ENCODE results near the gene ERAP2. TPM values are rescaled to one million over a fixed set of nuclear protein-coding genes. Genes with fewer than 3 reads are reported as not detected.

The ERAP2 gene
- total RNA-seq, 4 donors from 2014 or later = 50.3 to 82.8 (median 70.8) TPM

DNA sequence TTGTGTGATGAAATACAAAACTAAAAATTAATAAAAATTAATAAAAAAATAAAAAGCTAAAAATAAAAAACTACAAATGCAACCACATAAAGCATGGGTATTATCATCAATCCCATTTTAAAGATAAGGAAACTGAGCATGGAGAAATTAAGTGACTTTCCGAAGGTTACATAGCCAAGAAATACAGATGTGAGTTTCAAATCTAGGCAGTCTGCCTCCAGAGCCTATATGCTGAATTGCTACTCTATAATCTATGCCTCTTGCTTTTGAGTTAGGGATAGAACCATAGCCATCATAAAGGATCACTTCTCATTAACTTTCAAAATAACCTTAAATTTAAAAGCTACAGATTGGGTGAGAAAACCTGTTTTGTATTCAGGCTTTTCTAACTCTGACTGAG, 18.8 kb upstream of the ERAP2 start:
- Histone ChIP-seq H3K4me3 (no peak overlapping the region), H3K27ac (no peak overlapping the region), H3K36me3 (no peaks in the 10 kb centered on the region), H3K4me1 (peaks cover 0 to 20% (median 2%) of the 10 kb centered on the region in 4 donors), H3K9me3 (no peaks in the 10 kb centered on the region), H3K27me3 (no peaks in the 10 kb centered on the region)
- TF ChIP-seq CTCF (IDR thresholded peaks at IDR 0.05) = no peak
- TF ChIP-seq POLR2A (IDR thresholded peaks at IDR 0.05) = no peak
- DNase-seq = no peak

GRCh38 chr5:96857924-96858323, 18.4 kb upstream of the ERAP2 start:
- H3K27me3 ChIP-seq = no peaks in the 10 kb centered on the region
- no peak overlapping the region for H3K4me3 ChIP-seq
- H3K4me1 ChIP-seq = peaks cover 0 to 20% (median 2%) of the 10 kb centered on the region in 4 donors
- H3K9me3 ChIP-seq = no peaks in the 10 kb centered on the region
- no peak for DNase-seq
- no peaks in the 10 kb centered on the region for H3K36me3 ChIP-seq
- TF ChIP-seq POLR2A (IDR thresholded peaks at IDR 0.05) = no peak
- no peak for TF ChIP-seq CTCF (IDR thresholded peaks at IDR 0.05)
- no peak overlapping the region for H3K27ac ChIP-seq

DNA sequence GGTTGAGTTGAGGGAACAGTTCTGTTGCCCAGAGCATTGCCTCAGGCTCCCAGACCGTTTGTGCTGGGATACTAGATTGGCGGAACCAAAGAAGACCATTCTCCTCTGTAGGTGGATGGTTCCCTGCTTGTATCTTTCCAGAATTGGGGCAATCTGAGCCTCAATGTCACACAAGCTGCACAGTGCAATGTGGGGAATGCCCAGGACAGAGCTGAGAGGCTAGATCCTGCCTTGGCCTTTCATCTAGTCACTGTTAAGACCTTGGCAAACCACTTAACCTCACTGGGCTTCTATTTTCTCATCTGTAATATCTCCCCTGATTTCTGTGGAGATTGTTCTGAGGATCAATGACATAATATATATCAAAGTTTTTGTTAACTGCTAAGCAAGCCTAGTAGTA, 16.9 kb upstream of the ERAP2 start:
- no peaks in the 10 kb centered on the region for H3K9me3 ChIP-seq
- no peaks in the 10 kb centered on the region for H3K27me3 ChIP-seq
- no peak for TF ChIP-seq POLR2A (IDR thresholded peaks at IDR 0.05)
- no peak for TF ChIP-seq CTCF (IDR thresholded peaks at IDR 0.05)
- no peak overlapping the region for H3K27ac ChIP-seq
- peaks cover 0 to 20% (median 2%) of the 10 kb centered on the region in 4 donors for H3K4me1 ChIP-seq
- DNase-seq = no peak
- H3K36me3 ChIP-seq = no peaks in the 10 kb centered on the region
- no peak overlapping the region for H3K4me3 ChIP-seq

- peaks cover 0 to 4% (median 0%) of the 10 kb centered on the region in 4 donors for H3K4me1 ChIP-seq
- DNase-seq = no peak
- no peaks in the 10 kb centered on the region for H3K36me3 ChIP-seq
- H3K9me3 ChIP-seq = no peaks in the 10 kb centered on the region
- H3K4me3 ChIP-seq = no peak overlapping the region
- no peak overlapping the region for H3K27ac ChIP-seq
- TF ChIP-seq CTCF (IDR thresholded peaks at IDR 0.05) = no peak
- no peak for TF ChIP-seq POLR2A (IDR thresholded peaks at IDR 0.05)
- H3K27me3 ChIP-seq = no peaks in the 10 kb centered on the region
Measured at GRCh38 chr5:96861076-96861475, 15.2 kb upstream of the ERAP2 start.

DNA sequence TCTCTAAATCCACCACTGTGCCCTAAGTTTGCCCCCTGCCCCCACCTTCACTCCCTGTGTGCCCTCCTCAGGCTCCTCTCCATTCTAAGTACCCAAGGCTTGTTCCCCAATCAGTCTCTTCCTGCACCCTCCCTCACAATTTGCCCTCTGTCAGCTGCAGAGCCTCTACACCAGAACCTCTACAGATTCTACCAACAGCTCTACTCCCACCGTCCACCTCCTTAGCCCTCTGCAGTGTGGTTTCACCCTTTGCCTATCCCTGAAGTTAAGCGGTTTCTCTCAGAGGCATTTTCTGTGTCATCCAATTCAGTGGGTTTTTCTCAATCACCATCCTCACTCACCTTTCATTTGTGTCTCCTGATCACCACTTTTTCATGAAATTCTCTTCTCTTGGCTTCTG, 13.2 kb upstream of the ERAP2 start:
- H3K27me3 ChIP-seq = no peaks in the 10 kb centered on the region
- H3K4me1 ChIP-seq = no peaks in the 10 kb centered on the region
- no peak overlapping the region for H3K4me3 ChIP-seq
- no peak for TF ChIP-seq POLR2A (IDR thresholded peaks at IDR 0.05)
- no peak for TF ChIP-seq CTCF (IDR thresholded peaks at IDR 0.05)
- H3K36me3 ChIP-seq = no peaks in the 10 kb centered on the region
- no peak overlapping the region for H3K27ac ChIP-seq
- no peaks in the 10 kb centered on the region for H3K9me3 ChIP-seq
- DNase-seq = no peak

GRCh38 chr5:96863949-96864584, 12.2 kb upstream of the ERAP2 start:
- no peak for TF ChIP-seq CTCF (IDR thresholded peaks at IDR 0.05)
- TF ChIP-seq POLR2A (IDR thresholded peaks at IDR 0.05) = no peak
- no peaks in the 10 kb centered on the region for H3K27me3 ChIP-seq
- H3K27ac ChIP-seq = no peak overlapping the region
- no peaks in the 10 kb centered on the region for H3K4me1 ChIP-seq
- H3K36me3 ChIP-seq = no peaks in the 10 kb centered on the region
- DNase-seq = no peak
- H3K9me3 ChIP-seq = no peaks in the 10 kb centered on the region
- no peak overlapping the region for H3K4me3 ChIP-seq
